GM12801 (cell line): ENCODE data around the gene CMAS.

Experiments
- CTCF ChIP-seq: IDR thresholded peaks from one replicate; pipeline ENCODE4 v1.5.1; 2011; ENCODE audit warnings: control low read depth; ENCODE audit not compliant: insufficient read length; ENCODE audit errors: extremely low read depth

CMAS gene

GRCh38 chr12:22016982-22017381 is 29.0 kb upstream of the CMAS start:
- no peak for TF ChIP-seq CTCF

- no peak for TF ChIP-seq CTCF
These were observed 27.2 kb upstream of the CMAS start for GRCh38 chr12:22018860-22019259.

DNA sequence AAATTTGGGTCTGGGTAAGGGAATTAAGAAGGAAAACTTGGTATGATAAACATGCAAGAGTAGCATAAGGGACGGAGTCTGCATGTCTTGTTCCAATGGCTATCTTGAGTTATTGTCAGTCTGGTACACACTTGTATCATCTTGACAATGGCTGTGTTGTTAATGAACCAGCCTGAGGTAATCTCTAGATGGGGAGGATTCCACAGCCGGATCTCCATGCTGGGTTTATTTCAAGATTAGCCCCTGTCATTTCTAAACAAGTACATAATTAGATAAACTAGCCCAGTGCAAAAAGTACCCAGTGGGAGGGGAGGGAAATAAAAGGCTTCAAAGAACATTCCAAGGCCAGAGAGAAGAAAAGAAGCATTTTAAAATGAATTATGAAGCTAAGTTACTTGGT is 16.5 kb upstream of the CMAS start:
- no peak for TF ChIP-seq CTCF

DNA sequence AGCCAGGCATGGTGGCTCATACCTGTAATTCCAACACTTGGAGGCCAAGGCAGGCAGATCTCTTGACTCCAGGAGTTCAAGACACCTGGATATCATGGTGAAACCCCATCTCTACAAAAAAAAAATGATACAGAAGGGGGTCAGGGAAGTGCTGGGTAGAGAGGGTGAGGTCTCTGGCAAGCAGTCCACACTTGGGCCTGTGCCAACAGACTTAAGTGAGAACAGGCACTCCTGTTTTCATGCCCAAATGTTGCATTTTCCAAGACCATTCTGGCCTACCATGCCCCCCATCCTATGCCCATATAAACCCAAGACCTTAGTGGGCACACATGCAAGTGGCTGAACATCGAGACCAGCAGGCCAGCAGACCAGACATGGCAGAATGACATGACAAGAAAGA is 16.0 kb upstream of the CMAS start:
- no peak for TF ChIP-seq CTCF

- no peak for TF ChIP-seq CTCF
These were observed 13.3 kb upstream of the CMAS start for GRCh38 chr12:22032732-22033131.

DNA sequence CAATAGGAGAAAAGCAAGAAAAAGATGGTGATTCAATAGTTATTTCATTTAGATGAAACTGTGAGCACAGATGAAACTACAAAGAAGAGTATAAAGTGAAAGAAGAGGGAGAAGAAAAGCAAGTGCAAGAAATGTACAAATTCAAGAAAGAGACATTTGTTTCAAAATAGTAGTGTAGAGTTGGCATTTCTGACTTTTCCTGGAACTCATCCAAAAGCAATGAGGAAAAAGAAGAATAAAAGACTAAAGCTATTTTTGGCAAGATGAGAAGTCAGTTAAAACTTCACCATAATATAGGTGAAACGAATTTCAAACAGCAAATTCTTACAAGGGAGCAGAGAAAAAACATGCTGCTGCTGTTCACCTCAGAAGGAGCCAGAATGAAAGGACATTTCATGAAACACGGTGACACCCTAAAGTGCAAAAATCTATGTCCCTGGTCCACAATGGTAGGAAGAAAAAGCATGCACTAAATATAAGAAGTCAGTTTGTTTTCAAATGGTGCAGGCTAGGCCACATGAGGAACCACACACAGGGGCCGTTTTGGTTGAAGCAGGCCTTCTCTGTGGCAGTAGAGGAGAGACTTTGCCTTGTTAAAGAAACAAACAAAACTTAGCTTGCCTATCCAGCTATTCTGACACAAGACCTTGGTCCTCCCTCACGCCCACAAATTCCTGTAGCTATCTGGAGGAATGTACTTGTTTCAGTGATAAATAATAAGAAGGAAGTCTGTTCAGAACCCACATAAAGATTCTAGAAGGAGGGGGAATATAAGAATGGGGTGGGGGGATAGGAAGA is 11.1 kb upstream of the CMAS start:
- TF ChIP-seq CTCF = no peak

GRCh38 chr12:22037947-22038346 is 8.1 kb upstream of the CMAS start:
- TF ChIP-seq CTCF = no peak
